ENCODE measurements around the gene OPCML. TPM values are rescaled to one million over a fixed set of nuclear protein-coding genes. Genes with fewer than 3 reads are reported as not detected.

OPCML gene
- total RNA-seq, 4 donors from 2014 or later, result not detected

- no peaks in the 10 kb centered on the region for H3K36me3 ChIP-seq
- in situ Hi-C loops (cut with MboI; ENCODE audit: low pct_ligation_motif_present in 1 of 4, low pct_unique_long_range_greater_than_20kb in 1 of 4, low sequenced_read_pairs in 3 of 4) (no loop called here), intact Hi-C loops (cut with DNase I; ENCODE audit: low total_unique reads) (no loop called here)
- H3K4me3 ChIP-seq, result no peak overlapping the region
- no peak overlapping the region for H3K27ac ChIP-seq
- H3K27me3 ChIP-seq, result no peaks in the 10 kb centered on the region
- H3K9me3 ChIP-seq, result no peaks in the 10 kb centered on the region
- 66% methylated on average over 2 of the region's 2 CpGs; no CpG with 5 or more reads in 1 of the 2 donors for WGBS, 2 donors (ENCODE audit: low coverage in 1 of 2)
- no peaks in the 10 kb centered on the region for H3K4me1 ChIP-seq
- DNase-seq, result no peak
- TF ChIP-seq EP300 (IDR thresholded peaks at IDR 0.05; ENCODE audit: low read depth) (no peak), POLR2AphosphoS5 (IDR thresholded peaks at IDR 0.05) (no peak), POLR2A (IDR thresholded peaks at IDR 0.05) (no peak), CTCF (IDR thresholded peaks at IDR 0.05) (no peak)
Observed at GRCh38 chr11:132586801-132587200, 945.5 kb downstream of the OPCML start.

GRCh38 chr11:132579634-132580327, 952.5 kb downstream of the OPCML start:
- 80 to 87% methylated on average over 7 to 10 of the region's 10 CpGs for WGBS, 2 donors (ENCODE audit: low coverage in 1 of 2)
- no peaks in the 10 kb centered on the region for H3K9me3 ChIP-seq
- no peaks in the 10 kb centered on the region for H3K27me3 ChIP-seq
- no peak for DNase-seq
- intact Hi-C loops (cut with DNase I; ENCODE audit: low total_unique reads), result no loop called here
- no peak for TF ChIP-seq EP300 (IDR thresholded peaks at IDR 0.05; ENCODE audit: low read depth)
- TF ChIP-seq POLR2A (IDR thresholded peaks at IDR 0.05), result no peak
- TF ChIP-seq CTCF (IDR thresholded peaks at IDR 0.05), result no peak
- no peak for TF ChIP-seq POLR2AphosphoS5 (IDR thresholded peaks at IDR 0.05)
- no peaks in the 10 kb centered on the region for H3K36me3 ChIP-seq
- no peaks in the 10 kb centered on the region for H3K4me1 ChIP-seq
- H3K4me3 ChIP-seq, result no peak overlapping the region
- no peak overlapping the region for H3K27ac ChIP-seq
- in situ Hi-C loops (cut with MboI; ENCODE audit: low pct_ligation_motif_present in 1 of 4, low pct_unique_long_range_greater_than_20kb in 1 of 4, low sequenced_read_pairs in 3 of 4), result no loop called here

GRCh38 chr11:132579136-132579535, 953.2 kb downstream of the OPCML start:
- Histone ChIP-seq H3K27ac (no peak overlapping the region), H3K36me3 (no peaks in the 10 kb centered on the region), H3K4me3 (no peak overlapping the region), H3K4me1 (no peaks in the 10 kb centered on the region), H3K27me3 (no peaks in the 10 kb centered on the region), H3K9me3 (no peaks in the 10 kb centered on the region)
- 92 to 94% methylated on average over 3 of the region's 3 CpGs for WGBS, 2 donors (ENCODE audit: low coverage in 1 of 2)
- no peak for DNase-seq
- in situ Hi-C loops (cut with MboI; ENCODE audit: low pct_ligation_motif_present in 1 of 4, low pct_unique_long_range_greater_than_20kb in 1 of 4, low sequenced_read_pairs in 3 of 4) (no loop called here), intact Hi-C loops (cut with DNase I; ENCODE audit: low total_unique reads) (no loop called here)
- TF ChIP-seq POLR2AphosphoS5 (IDR thresholded peaks at IDR 0.05) (no peak), POLR2A (IDR thresholded peaks at IDR 0.05) (no peak), EP300 (IDR thresholded peaks at IDR 0.05; ENCODE audit: low read depth) (no peak)

- WGBS, 2 donors (ENCODE audit: low coverage in 1 of 2), result 75 to 83% methylated on average over 1 of the region's 1 CpG
- Histone ChIP-seq H3K27ac (no peak overlapping the region), H3K36me3 (no peaks in the 10 kb centered on the region), H3K27me3 (no peaks in the 10 kb centered on the region), H3K4me1 (no peaks in the 10 kb centered on the region), H3K4me3 (no peak overlapping the region), H3K9me3 (no peaks in the 10 kb centered on the region)
- TF ChIP-seq CTCF (IDR thresholded peaks at IDR 0.05), result no peak
- no peak for DNase-seq
- in situ Hi-C loops (cut with MboI; ENCODE audit: low pct_ligation_motif_present in 1 of 4, low pct_unique_long_range_greater_than_20kb in 1 of 4, low sequenced_read_pairs in 3 of 4) (no loop called here), intact Hi-C loops (cut with DNase I; ENCODE audit: low total_unique reads) (no loop called here)
Observed at GRCh38 chr11:132578580-132578979, 953.7 kb downstream of the OPCML start.

- Histone ChIP-seq H3K27me3 (no peaks in the 10 kb centered on the region), H3K36me3 (no peaks in the 10 kb centered on the region), H3K4me1 (no peaks in the 10 kb centered on the region), H3K27ac (no peak overlapping the region), H3K4me3 (no peak overlapping the region), H3K9me3 (no peaks in the 10 kb centered on the region)
- 69% methylated on average over 3 of the region's 3 CpGs; no CpG with 5 or more reads in 1 of the 2 donors for WGBS, 2 donors (ENCODE audit: low coverage in 1 of 2)
- in situ Hi-C loops (cut with MboI; ENCODE audit: low pct_ligation_motif_present in 1 of 4, low pct_unique_long_range_greater_than_20kb in 1 of 4, low sequenced_read_pairs in 3 of 4) (no loop called here), intact Hi-C loops (cut with DNase I; ENCODE audit: low total_unique reads) (no loop called here)
- TF ChIP-seq POLR2AphosphoS5 (IDR thresholded peaks at IDR 0.05) (no peak), POLR2A (IDR thresholded peaks at IDR 0.05) (no peak), EP300 (IDR thresholded peaks at IDR 0.05; ENCODE audit: low read depth) (no peak), CTCF (IDR thresholded peaks at IDR 0.05) (no peak)
- no peak for DNase-seq
Observed at GRCh38 chr11:132576706-132577105, 955.6 kb downstream of the OPCML start.

Measured in transverse colon (tissue), 4 donors.